Stimulated activated CD4-positive, alpha-beta T cell treated with anti-CD3 and anti-CD28 coated beads, Interleukin-12 subunit alpha, Interleukin-12 subunit beta, amount 100 ng/mL, for 24 hours (primary cell): ENCODE data around the gene PPP1R3D.

ENCODE experiments used
- DNase-seq, 2 experiments: peaks; one replicate each; pipeline ENCODE4 v3.0.0-alpha.2; 2020; ENCODE audit warnings: low read depth in 2 of 2

PPP1R3D gene

DNA sequence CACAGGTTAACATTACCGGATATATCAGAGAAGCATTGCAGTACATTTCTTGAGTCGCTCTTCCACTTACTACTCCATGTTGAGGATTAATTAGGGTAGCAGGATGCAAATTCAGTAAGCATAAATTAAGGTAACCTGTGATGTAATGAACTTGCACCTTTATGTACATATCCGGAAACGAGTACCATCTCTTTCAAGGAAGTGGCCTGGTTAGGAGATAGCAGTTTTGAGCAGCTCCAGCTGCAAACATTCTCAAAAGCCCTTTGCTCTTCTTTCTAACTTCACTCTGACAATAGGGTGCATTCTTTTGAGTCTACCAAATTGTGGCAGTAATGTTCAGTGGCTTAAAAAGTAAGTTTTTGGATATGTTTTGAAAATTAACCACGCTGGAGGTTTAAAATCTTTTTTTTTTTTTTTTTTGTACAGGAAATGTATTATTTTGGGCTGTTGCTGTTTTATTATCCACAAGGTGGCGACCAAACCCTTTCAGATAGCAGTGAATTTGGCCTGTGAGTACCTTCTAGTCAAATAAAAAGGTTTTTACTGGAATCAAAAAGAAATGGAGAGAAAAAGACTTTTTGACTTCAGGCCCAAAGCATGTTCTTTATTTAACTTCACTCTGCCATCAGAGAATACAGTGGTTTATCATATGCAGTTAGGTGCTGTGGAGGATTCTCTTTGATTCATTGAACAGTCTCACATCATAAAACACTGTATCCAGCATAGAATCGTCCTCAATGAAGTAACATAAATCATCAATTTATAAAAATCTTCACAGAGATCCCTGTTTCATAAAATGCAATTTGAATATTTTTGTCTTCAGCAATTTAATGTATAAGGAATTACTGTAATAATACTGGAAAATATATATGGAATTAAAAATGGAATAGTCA, 9.0 kb upstream of the PPP1R3D start:
- no peak for DNase-seq

DNA sequence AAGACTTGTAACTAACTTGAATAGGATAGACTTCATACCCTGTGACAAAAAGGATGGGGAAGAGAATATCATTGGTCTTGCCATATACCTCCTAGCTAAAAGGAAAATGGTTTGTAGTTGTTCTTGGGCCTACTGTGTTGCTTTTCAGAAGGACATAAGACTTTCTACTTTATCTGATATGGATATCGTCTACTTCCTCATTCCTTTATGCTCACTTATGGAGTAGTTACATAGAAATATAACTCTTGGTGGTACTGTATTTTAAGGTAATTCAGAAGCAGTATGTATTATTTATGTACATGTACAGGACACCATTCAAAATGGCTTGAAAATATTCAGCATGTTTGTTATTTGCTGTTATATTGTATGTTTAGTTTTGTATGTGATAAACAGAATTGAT, 8.1 kb upstream of the PPP1R3D start:
- no peak for DNase-seq

DNA sequence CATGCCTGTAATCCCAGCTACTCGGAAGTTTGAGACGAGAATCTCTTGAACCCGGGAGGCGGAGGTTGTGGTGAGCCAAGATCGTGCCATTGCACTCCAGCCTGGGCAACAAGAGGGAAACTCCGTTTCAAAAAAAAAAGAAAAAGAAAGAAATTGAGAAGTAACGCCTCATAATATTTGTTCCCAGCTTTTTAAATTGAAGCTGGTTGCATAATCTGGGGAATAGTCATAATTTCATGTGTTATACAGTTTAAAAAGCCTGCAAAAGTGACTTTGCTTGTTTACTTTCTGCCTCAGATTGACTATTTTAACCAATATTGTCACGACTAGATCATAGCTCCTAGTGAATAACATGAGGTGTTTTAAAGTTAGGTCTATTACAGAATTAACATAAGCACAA, 7.3 kb upstream of the PPP1R3D start:
- DNase-seq, result no peak

DNA sequence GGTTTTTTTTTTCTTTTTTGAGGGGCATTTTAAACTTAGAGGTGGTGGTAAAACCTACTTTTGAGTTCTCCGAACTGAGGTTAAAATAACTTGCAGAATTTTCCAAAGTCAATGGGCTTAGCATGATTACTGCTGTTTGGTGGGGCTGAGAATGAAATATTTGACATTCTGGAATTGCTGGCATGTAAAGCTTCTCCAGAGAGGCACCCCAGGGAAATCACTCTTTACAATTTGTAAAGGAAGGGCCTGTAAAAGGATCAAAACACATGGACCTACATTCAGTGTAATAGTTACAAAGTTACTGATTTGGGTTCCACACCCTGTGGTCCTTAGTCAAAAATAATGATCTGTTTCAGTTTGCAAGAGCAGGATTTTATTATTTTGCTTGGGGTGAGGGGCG, 5.6 kb upstream of the PPP1R3D start:
- no peak for DNase-seq

GRCh38 chr20:59945175-59945574, 5.1 kb upstream of the PPP1R3D start:
- DNase-seq, result no peak

DNA sequence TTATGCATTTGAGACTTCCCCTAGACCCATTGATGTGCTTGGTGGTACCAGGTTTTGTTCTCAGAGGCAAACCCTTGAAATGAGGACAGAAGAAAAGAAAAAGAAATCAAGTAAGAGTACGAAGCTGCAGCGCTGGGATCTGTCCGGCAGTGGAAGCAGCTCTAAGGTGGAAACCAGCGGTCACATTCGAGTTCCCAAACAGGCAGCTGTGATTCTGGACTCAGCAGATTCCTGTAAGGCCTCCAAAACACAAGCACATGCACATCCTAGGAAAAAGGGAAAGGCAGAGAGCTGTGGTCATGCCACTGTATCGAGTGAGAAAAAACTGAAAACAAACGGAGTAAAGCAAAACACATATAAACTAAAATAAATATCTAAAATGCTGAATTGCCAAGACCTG, 4.6 kb upstream of the PPP1R3D start:
- no peak for DNase-seq

- DNase-seq, result no peak
These were observed 2.1 kb upstream of the PPP1R3D start for GRCh38 chr20:59942245-59942644.

DNA sequence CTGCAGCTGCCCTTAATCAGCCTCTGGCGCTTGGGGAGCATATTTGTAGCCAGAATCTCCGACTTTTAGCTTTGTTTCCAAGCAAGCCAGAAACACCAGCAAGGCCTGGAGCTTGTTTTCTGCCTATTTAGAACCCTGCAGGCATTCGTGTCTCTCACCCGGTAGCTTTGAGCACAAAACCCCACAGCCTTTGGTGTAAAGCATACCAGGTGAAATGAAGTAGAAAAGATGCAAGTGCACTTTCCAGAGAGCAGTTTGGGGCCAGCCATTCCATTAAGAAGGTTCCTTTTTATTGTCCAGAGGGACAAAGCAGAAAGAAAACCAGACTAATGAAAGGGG, 820 bp upstream of the PPP1R3D start:
- DNase-seq, result no peak

GRCh38 chr20:59939879-59940128, 301 bp downstream of the PPP1R3D start:
- DNase-seq, result no peak

DNA sequence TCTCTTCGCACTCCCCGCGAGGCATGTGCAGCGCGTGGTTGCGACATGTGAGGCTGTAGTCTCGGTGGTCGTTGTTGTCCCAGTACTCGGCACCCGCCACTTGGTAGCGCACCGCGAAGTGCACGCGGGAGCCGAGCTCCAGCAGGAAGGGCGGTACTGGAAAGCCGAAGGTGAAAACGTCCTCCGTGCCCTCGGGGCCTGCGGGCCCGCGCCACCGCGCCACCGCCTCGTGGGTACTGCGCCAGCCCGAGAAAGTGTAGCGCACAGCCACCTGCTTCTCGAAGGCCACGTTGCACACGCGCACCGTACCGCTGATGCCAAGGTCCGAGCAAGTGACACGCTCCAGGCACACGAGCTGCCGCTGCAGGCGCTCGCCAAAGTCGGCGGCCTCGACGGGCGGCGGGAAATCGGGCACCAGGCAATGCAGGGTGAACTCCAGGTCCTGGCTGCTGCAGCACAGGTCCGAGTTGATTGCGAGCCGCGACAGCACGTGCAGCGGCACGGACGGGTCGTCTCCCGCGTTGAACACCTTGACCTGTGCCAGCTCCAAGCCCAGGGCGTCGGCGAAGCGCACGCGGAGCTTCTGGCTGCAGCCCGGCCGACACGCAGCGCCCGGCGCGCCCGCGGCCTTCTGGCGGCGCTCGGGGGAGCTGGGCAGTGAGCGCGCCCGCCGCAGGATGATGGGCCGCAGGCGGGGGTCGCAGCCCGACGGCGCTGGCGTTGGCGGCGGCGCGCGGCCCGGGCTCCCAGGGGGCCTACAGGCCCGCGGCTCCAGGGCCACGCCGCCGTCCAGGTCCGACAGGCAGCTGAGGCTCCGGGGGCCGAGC, 840 bp downstream of the PPP1R3D start:
- no peak for DNase-seq

GRCh38 chr20:59938696-59939051, 1.4 kb downstream of the PPP1R3D start:
- DNase-seq, result no peak

DNA sequence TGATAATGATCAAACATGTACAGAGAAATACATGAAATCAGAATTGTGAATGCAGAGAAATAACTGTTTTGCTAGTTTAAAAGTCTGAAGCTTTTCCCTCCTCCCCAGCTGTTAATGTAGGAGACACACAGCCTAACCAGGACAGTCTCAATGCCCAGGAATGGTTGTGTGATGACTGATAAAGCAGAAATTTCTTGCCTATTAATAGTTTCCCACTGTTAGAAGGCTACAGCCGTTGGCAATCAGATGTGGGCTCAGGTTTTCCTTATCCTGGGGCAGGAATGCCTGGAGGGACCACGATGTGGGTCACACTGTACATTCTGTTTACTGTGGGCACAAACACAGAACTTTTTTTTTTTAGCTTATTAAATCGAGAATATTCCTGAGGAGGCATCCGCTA, 1.9 kb downstream of the PPP1R3D start:
- DNase-seq, result no peak

- DNase-seq, result no peak
These were observed 3.0 kb downstream of the PPP1R3D start for GRCh38 chr20:59937150-59937549.

GRCh38 chr20:59936409-59936808, 3.7 kb downstream of the PPP1R3D start:
- no peak for DNase-seq

DNA sequence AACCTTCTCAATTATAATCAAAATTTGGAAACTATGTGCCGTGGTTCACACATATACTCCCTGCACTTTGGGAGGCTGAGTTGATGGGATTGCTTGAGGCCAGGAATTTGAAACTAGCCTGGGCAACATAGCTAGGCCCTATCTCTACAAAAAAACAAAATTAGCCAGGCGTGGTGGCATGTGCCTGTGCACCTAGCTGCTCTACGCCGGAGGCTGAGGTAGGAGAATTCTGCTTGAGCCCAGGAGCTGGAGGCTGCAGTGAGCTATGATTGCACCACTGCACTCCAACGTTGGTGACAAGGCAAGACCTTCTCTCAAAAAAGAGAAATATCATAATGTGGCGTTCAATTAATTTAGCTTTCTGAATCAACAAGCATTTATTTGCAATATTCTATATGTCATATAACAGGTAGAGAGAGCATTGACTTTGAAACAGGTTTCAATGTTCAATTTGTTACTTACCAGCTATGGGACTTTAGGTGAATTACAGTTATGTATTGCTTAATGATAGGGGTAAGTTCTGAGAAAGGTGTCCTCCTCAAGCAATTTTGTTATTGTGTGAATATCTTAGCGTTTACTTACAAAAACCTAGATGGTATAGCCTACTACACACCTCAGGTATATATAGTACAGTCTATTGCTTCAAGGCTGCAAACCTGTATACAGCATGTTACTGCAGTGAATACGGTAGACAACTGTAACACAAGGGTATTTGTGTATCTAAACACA, 4.5 kb downstream of the PPP1R3D start:
- no peak for DNase-seq

- DNase-seq, result peak; percentile 63 to 67
These were observed 6.1 kb downstream of the PPP1R3D start for GRCh38 chr20:59933849-59934585.

- peak in 1 of 2 experiments; percentile 18 for DNase-seq
These were observed 6.7 kb downstream of the PPP1R3D start, which contains the start of gene SYCP2 for GRCh38 chr20:59933296-59933848. Gene SYCP2, minus strand, starts transcription at chr20:59933637. Its CDS starts 11,224 bp downstream, at chr20:59922413.

DNA sequence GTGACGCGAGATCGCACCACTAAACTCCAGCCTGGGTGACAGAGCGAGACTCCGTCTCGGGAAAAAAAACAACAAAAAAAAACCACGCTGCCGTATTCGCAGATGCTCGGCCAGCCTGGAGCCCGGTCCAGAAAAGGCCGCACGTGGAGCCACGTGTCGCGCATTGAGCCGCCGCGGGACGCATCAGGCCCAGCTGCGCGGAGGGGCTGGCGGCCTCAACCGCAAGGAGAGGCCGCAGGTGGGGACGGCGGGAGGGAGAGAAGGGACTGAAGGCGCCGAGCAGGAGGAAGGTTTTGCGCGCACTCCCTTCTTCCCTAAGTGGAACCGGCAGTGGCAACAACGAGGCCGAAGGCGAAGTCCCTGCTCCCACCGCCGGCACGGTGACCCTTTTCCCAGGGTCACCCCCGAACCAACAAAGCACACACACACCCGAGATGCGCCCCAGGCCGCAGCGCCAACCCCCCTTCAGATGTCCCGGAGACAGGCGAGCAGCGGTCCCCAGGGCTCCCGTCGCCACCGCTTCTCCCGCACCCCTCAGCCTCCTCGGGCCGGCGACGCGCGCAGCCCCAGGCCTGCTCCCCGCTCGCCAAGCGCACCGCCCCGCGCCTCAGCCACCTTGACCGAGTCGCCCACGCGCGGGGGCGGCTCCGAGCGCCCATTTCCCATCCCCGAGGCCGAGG, 7.3 kb downstream of the PPP1R3D start:
- no peak for DNase-seq

DNA sequence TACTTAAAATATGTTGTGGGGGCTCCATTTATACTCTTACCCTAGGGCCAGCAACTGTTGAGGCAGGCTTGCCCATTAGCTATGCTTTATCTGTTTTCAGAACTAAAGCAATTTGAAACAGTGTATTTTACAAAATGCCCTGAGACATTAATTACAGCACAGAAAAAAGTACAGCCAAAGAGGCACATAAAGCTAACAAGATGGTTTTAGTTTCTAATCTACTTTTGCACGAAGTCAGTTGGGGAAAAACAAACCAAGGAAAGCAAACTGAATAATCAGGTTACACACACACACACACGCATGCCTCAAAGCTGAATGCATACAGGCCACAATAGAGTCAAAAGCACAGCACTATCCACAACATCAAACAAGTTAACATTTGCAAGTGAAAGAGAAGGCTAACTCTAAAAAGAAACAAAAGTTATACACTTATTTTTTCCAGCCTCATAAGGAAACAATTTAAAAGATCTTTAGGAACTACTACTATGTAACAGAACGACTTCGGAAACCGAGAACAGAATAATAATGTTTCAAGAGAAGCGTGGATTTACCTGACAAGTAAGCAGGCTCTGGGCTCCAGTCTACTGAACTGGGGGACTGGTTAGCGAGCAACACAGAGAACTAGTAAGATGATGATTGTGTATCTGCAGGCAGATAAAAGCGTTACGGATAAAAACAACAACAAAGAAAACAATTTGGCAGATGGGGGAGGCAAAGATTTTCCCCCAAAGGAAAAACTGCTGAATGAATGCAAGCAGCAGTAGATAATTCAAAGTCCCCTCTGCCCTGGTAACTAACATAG, 8.4 kb downstream of the PPP1R3D start:
- DNase-seq, result no peak

- DNase-seq, result no peak
These were observed 14.2 kb downstream of the PPP1R3D start for GRCh38 chr20:59925899-59926298.
